GM18502 (cell line): ENCODE measurements around the gene TSPAN1.

Experiments used
- ATAC-seq: cut with Tn5 transposase; IDR thresholded peaks from one replicate; pipeline ENCODE4 v1.9.1; 2021; ENCODE audit warnings: mild to moderate bottlenecking; ENCODE audit not compliant: unreplicated experiment, poor library complexity

Gene TSPAN1

GRCh38 chr1:46159516-46159915, 15.4 kb upstream of the TSPAN1 start:
- peak; percentile 39 for ATAC-seq

DNA sequence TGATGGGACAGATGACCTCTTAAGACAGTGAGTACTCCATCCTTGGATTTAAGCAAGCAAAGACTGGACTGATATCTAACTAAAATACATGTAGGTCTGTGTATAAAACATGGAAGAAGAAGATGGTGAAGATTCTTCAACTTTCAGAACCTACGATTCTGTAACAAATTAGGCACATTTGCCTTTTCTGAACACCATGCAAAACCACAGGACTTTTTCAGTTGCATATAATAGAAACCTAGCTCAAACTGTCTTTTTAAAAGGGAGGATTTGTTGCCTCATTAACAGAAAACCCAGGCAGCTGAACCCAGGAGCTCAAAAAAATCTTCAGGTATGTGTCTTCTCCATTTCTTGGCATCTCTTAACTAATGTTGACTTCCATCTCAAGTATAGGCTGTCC, 14.7 kb upstream of the TSPAN1 start:
- no peak for ATAC-seq

GRCh38 chr1:46166521-46167462, 8.1 kb upstream of the TSPAN1 start:
- no peak for ATAC-seq

- no peak for ATAC-seq
Observed at GRCh38 chr1:46168477-46168876, 6.4 kb upstream of the TSPAN1 start.

- ATAC-seq: no peak
Observed at GRCh38 chr1:46169811-46170454, 5.0 kb upstream of the TSPAN1 start.

DNA sequence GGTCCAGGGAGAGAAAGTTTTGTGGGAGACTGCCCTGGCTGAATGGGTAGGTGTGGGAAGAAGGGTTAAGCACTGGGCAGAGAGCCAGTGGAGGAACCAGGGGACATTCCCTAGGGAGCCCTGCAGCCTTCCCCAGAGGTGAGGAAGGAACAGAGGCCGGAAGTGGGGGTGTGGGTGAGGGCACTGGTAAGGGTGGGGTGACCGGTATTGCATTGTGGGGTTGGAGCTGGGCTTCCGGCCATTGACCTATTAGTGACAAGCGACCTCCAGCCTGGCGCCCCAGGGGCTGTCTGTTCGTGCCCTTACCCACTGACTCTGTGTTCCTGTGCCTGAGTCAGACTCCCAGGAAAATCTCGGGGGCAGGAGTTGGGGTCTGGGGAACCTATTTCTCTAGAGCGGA, 3.5 kb upstream of the TSPAN1 start:
- no peak for ATAC-seq

DNA sequence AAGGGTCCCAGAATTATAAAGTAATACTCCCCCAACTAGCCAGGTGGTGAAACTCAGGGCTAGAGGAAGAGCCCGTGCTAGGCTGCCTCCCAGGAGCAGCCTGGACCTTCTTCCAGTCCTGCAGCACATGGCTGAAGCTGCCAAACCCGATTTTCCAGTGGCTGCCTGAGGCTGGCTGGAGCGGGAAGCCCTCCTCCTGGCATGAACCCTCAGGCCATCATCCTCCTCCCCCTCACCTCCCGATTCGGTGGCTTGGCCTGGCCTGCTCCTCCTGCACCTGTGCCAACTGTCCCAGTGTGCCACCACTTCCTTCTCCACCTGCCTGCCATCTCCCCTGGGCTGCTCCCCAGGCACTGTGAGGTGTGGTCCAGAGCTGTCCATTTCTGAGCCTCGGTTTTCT, 3.0 kb upstream of the TSPAN1 start:
- no peak for ATAC-seq

DNA sequence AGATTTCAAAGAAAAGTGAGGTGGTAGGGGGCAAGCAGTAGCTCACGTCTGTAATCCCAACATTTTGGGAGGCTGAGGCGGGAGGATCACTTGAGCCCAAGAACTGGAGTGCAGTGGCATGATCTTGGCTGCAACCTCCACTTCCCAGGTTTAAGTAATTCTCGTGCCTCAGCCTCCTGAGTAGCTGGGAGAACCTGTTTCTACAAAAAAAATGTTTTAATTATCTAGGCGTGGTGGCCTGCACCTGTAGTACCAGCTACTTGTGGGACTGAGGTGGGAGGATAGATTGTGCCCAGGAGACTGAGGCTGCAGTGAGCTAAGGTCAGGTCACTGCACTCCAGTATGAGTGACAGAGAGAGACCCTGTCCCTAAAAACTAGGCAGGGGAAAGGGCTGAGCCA, 2.6 kb upstream of the TSPAN1 start:
- no peak for ATAC-seq

- no peak for ATAC-seq
Observed at GRCh38 chr1:46173361-46173856, 1.5 kb upstream of the TSPAN1 start.

GRCh38 chr1:46175243-46175642, 356 bp downstream of the TSPAN1 start:
- no peak for ATAC-seq

GRCh38 chr1:46176211-46176865, 1.5 kb downstream of the TSPAN1 start, which contains the start of gene P3R3URF:
TSS of gene P3R3URF (minus strand) at chr1:46176488. CDS start at chr1:46176471, 17 bp downstream.
- no peak for ATAC-seq

GRCh38 chr1:46179138-46180081, 4.5 kb downstream of the TSPAN1 start:
- ATAC-seq: peak; percentile 53

DNA sequence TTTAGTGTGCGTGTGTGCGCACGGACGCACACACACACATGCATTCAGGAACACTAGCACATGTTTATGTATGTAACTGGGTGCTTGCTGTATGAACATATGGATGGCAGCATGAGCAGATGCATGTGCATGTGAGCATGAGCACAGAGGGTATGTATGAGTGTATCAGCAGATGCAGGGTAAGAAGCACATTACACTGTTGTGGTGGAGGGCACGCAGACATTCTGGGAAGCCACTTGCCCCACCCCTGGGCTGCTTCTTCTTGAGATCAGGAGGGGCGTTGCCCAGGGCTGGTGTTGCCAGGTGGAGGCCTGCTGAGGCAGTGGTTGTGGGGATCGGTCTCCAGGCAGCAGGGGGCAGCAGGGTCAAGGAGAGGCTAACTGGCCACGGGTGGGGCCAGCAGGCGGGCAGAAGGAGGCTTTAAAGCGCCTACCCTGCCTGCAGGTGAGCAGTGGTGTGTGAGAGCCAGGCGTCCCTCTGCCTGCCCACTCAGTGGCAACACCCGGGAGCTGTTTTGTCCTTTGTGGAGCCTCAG, 5.3 kb downstream of the TSPAN1 start:
- ATAC-seq: no peak

DNA sequence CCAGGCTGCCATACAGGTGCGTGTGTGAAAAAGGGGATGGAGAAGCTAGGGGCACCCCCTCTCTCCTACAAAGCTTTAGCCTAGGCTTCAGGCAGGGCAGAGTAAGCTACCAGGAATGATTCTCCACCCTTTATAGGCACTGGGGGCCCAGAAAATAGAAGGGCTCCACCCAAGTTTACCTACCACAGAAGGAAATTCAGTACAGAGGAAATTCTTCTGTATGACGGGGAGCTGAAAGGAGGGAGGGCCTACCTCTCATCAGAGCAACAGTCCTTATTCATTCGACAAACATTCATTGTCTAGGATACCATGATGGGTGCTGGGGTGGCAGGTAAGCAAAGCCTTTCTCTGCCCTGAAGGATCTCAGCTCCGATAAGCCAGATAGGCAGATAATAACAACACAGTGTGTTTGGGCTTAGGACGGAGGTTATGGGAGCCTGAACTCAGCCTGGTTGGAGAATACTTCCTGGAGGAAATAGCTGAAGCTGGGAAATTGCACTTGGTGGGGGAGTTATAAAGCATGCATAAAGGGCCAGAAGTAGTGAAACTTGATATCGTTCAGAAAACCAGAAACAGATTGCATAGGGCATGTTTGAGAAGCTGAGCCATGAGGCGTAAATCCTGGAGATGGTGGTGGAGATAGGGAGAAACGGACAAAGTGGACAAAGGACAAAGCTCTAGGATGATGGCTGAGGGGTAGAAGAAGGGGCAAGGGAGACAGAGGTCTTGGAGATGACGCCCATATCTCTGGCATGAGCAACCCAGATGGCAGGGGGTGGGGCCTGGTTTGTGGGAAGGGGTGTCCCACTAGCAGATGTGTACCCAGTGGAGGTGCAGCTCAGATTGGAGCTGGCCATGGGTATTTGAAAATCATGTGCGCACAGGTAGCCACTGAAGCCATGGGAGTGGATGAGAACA, 6.7 kb downstream of the TSPAN1 start:
- no peak for ATAC-seq

DNA sequence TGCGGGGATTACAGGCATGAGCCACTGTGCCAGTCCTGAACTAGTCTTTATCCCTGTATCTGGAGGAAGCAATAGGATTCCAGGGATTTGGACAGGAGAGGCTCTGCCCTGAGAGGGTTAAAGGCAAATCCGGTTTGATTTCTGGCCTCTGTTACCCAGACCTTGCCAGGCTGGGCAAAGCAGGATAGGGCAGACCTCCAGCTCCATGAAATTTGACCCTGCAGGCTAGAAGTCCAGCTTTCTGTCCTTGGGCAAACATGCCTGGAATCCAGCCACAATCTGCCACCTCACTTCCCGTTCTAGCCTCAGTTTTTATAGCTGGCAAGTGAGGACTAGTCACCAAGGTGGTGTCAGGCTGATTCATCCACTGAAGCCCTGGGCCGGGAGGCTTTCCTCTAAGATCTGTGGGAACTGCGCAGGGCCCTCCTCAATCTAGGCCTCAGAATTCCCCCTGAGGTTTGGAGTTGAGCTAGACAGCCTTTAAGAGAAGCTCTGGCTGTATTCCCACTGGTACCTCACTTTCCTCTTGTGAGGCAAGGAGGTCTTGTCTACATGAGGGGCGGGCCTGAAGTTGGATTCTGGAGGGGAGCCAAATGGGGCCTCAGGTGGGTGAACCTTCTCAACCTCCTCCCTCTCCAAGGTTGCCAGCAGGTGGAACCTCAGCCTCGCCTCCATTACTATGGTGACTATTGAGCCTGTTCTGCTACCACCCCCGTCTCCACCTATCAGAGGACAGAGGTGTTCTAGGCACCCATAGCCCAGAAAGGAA, 8.4 kb downstream of the TSPAN1 start:
- no peak for ATAC-seq

DNA sequence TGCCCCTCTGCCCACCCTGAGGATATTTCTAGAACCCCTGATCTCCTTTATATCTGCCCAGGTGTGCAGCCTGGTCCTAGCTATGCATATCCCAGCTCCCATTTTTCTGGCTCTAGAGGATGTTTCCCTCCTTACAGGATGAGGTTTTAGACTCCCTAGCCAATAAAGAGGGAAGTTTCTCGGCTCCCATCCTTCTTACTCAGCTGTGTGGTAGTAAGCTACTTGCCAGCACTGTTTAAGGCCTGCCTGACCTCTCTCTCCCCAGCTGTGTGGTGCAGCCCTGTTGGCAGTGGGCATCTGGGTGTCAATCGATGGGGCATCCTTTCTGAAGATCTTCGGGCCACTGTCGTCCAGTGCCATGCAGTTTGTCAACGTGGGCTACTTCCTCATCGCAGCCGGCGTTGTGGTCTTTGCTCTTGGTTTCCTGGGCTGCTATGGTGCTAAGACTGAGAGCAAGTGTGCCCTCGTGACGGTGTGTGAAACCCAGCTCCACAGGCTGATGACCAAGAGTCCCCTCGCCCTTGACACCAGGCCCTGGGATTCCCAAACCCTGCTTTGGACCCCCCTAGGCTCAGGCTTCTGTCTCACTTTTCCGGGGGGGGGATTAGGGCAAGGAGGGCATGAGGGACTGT, 9.2 kb downstream of the TSPAN1 start:
- ATAC-seq: peak; percentile 52

DNA sequence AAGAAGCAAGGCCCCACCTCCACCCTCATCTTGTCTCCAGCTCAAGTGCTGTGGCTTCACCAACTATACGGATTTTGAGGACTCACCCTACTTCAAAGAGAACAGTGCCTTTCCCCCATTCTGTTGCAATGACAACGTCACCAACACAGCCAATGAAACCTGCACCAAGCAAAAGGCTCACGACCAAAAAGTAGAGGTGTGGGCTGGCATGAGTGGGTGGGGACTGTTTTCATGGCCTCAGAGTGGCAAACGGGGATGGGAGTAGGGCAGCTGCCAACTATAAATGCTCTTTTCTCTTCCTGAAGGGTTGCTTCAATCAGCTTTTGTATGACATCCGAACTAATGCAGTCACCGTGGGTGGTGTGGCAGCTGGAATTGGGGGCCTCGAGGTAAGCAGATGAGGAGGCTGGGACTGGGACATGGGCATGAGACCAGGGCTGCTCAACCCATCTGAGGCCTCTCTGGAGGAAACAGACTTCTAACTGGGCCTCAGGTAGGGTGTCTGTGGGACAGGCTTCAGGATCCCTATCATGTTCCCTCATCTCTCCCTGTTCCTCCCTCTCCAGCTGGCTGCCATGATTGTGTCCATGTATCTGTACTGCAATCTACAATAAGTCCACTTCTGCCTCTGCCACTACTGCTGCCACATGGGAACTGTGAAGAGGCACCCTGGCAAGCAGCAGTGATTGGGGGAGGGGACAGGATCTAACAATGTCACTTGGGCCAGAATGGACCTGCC, 10.2 kb downstream of the TSPAN1 start:
- no peak for ATAC-seq
